ENCODE measurements around the gene CLK3. TPM values are rescaled to one million over a fixed set of nuclear protein-coding genes. Genes with fewer than 3 reads are reported as not detected.

Gene CLK3
- total RNA-seq, 4 donors from 2014 or later = 123 to 361 (median 213) TPM

DNA sequence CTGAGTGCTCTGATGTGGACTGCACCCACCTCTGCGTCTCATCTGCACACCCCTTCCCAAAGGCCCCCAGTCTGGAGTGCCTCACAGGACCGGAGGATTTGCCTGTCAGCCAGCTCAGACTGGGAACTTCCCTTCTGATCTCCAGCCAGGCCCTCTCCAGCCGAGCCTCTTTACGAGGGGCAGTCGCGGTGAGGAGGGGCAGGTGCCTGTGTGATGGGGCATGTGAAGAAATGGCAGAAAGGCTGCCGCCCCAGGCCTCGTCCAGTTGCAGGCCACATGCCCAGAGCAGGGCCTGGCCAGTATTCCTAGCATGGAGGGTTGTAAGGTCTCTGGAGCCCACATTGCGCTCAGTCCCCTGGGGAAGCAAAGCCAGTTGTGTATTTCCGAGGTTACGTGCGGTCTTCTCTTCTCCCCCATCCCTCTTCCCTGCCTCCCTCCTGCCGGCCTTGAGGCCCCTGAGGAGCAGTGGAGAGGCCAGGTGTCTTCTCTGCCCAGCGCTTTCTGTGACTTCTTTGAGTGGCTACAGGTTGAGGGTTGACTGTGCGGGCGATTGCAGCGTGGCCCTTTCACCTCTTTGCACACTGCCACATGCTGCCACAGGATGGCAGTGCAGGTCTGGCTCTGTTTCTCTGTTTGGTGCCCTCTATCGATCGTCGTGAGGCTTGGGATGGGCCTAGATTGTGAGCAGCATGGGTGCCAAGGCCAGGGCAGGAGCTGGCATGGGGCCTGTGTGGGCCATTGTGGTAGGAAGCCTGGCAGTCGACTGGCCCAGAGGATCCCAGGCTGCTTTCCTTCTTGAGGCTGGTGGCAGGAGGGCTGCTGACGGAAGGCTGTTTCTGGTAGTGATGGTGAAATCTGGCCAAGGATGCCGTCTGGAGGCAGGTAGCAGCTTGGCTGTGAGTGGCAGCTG is 5.3 kb downstream of the CLK3 start:
- Histone ChIP-seq H3K4me3 (no peak overlapping the region), H3K36me3 (peaks cover 0 to 70% (median 0%) of the 10 kb centered on the region in 3 donors)
- TF ChIP-seq POLR2A (IDR thresholded peaks at IDR 0.05) = no peak
- TF ChIP-seq, protein P1, sequence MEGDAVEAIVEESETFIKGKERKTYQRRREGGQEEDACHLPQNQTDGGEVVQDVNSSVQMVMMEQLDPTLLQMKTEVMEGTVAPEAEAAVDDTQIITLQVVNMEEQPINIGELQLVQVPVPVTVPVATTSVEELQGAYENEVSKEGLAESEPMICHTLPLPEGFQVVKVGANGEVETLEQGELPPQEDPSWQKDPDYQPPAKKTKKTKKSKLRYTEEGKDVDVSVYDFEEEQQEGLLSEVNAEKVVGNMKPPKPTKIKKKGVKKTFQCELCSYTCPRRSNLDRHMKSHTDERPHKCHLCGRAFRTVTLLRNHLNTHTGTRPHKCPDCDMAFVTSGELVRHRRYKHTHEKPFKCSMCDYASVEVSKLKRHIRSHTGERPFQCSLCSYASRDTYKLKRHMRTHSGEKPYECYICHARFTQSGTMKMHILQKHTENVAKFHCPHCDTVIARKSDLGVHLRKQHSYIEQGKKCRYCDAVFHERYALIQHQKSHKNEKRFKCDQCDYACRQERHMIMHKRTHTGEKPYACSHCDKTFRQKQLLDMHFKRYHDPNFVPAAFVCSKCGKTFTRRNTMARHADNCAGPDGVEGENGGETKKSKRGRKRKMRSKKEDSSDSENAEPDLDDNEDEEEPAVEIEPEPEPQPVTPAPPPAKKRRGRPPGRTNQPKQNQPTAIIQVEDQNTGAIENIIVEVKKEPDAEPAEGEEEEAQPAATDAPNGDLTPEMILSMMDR (IDR thresholded peaks at IDR 0.05) = peak; percentile 65 to 97 (median 90)

DNA sequence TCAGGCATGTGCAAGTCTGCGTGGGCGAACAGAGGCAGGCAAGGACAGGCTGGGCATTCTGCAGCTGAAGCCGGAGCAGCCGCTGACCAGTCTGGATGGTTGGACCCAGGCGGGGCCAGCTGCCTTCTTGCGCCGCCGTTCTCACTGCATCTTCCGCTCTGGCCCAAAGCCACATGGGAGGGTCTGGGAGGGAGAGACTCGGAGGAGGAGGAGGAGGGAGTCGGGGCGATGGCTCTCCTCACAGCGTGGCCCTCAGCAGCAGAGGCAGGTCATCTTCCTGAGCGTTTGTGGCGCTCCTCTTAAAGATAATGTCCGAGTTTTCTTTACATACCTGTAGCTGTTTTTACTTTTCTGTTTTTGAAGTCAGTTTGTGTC is 5.9 kb downstream of the CLK3 start:
- Histone ChIP-seq H3K27me3 (no peaks in the 10 kb centered on the region), H3K36me3 (peaks cover 0 to 76% (median 0%) of the 10 kb centered on the region in 3 donors), H3K27ac (peak overlapping the region in 1 of 4 donors; percentile 21), H3K9me3 (no peaks in the 10 kb centered on the region), H3K4me1 (peaks cover 0 to 26% (median 11%) of the 10 kb centered on the region in 4 donors), H3K4me3 (no peak overlapping the region)
- DNase-seq = no peak
- TF ChIP-seq POLR2A (IDR thresholded peaks at IDR 0.05) = no peak
- TF ChIP-seq, protein P1 (IDR thresholded peaks at IDR 0.05) = no peak

More for the DNA sequence above, 5.3 kb downstream of the CLK3 start:
- Histone ChIP-seq H3K27ac (peak overlapping the region in 1 of 4 donors; percentile 21), H3K27me3 (no peaks in the 10 kb centered on the region), H3K9me3 (no peaks in the 10 kb centered on the region), H3K4me1 (peaks cover 0 to 27% (median 11%) of the 10 kb centered on the region in 4 donors)
- peak; percentile 68 to 88 (median 78) for DNase-seq

GRCh38 chr15:74621936-74622335 is 6.3 kb downstream of the CLK3 start:
- TF ChIP-seq, protein P1 (IDR thresholded peaks at IDR 0.05) = no peak
- Histone ChIP-seq H3K4me3 (no peak overlapping the region), H3K36me3 (peaks cover 0 to 80% (median 0%) of the 10 kb centered on the region in 3 donors), H3K27ac (no peak overlapping the region), H3K27me3 (no peaks in the 10 kb centered on the region), H3K9me3 (no peaks in the 10 kb centered on the region), H3K4me1 (peaks cover 0 to 22% (median 9%) of the 10 kb centered on the region in 4 donors)
- no peak for DNase-seq

- no peaks in the 10 kb centered on the region for H3K9me3 ChIP-seq
- DNase-seq = no peak
- peaks cover 0 to 88% (median 0%) of the 10 kb centered on the region in 3 donors for H3K36me3 ChIP-seq
- H3K4me3 ChIP-seq = no peak overlapping the region
- no peaks in the 10 kb centered on the region for H3K27me3 ChIP-seq
- peaks cover 0 to 20% (median 9%) of the 10 kb centered on the region in 4 donors for H3K4me1 ChIP-seq
- H3K27ac ChIP-seq = no peak overlapping the region
- TF ChIP-seq, protein P1 (IDR thresholded peaks at IDR 0.05) = no peak
- no peak for TF ChIP-seq POLR2A (IDR thresholded peaks at IDR 0.05)
Observed at GRCh38 chr15:74622758-74623157, 7.1 kb downstream of the CLK3 start.

DNA sequence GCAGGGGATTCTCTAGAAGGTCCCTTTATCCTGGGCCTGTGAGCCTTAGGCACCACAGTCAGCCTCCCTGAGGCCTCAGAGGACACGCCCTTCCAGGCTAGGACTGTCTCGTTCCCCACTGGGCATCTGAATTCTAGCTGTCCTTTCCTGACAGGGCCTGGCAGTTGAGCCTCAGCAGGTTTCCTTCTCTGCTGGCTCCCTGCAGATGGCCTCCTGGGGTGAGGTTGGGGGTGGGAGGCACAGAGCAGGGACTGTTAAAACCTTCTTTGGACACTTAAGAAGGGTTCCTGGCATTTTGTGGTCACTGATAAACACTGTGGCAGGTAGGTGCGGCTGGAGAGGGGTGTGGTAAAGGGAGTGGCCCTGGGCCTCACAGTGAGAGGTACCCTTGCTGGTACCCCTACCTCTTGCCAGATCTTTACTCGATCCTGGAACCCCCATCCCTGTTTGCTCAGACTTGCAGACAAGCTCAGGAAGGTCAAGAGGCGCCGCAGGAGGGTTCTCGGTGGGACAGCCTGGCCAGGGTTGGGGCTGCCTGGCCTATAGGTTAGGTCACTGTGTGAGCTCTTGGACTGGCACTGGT is 8.5 kb downstream of the CLK3 start:
- TF ChIP-seq, protein P1 (IDR thresholded peaks at IDR 0.05) = no peak
- TF ChIP-seq POLR2A (IDR thresholded peaks at IDR 0.05) = no peak

More for the DNA sequence above, 8.5 kb downstream of the CLK3 start:
- no peak for DNase-seq
- Histone ChIP-seq H3K36me3 (peaks cover 0 to 100% (median 0%) of the 10 kb centered on the region in 3 donors), H3K27me3 (no peaks in the 10 kb centered on the region), H3K9me3 (no peaks in the 10 kb centered on the region), H3K27ac (no peak overlapping the region), H3K4me3 (no peak overlapping the region), H3K4me1 (peaks cover 0 to 23% (median 2%) of the 10 kb centered on the region in 4 donors)

Data from Peyer's patch (tissue), 4 donors.